ENCODE data around the gene KLHL22. TPM values are rescaled to one million over a fixed set of nuclear protein-coding genes. Genes with fewer than 3 reads are reported as not detected.
A peak's percentile ranks its signal among the peaks of the same experiment; 100 is the strongest.

Gene KLHL22
- total RNA-seq, 2 donors from 2014 or later = 10.4 to 13.2 TPM

- TF ChIP-seq CTCF (IDR thresholded peaks at IDR 0.05) = no peak
- intact Hi-C loops (cut with DNase I) = loop anchor here (10.0 kb wide), 1 partner anchor 64 kb away; the partner anchor contains the start of gene SCARF2
- no peaks in the 10 kb centered on the region for H3K27me3 ChIP-seq
- no peaks in the 10 kb centered on the region for H3K4me1 ChIP-seq
- no peak overlapping the region for H3K4me3 ChIP-seq
- no peaks in the 10 kb centered on the region for H3K36me3 ChIP-seq
- no peaks in the 10 kb centered on the region for H3K9me3 ChIP-seq
- H3K9ac ChIP-seq (ENCODE audit: low read depth in 2 of 2, low read length in 2 of 2) = no peak overlapping the region
- DNase-seq = no peak
- no peak overlapping the region for H3K27ac ChIP-seq
Observed at GRCh38 chr22:20498913-20499312, 3.3 kb upstream of the KLHL22 start.

GRCh38 chr22:20497426-20497825 lies 1.8 kb upstream of the KLHL22 start:
- no peak for DNase-seq
- intact Hi-C loops (cut with DNase I) = loop anchor here (10.0 kb wide), 1 partner anchor 63 kb away; the partner anchor contains the start of gene SCARF2
- H3K27me3 ChIP-seq = no peaks in the 10 kb centered on the region
- H3K27ac ChIP-seq = no peak overlapping the region
- no peaks in the 10 kb centered on the region for H3K9me3 ChIP-seq
- H3K36me3 ChIP-seq = no peaks in the 10 kb centered on the region
- no peak for TF ChIP-seq CTCF (IDR thresholded peaks at IDR 0.05)
- H3K9ac ChIP-seq (ENCODE audit: low read depth in 2 of 2, low read length in 2 of 2) = no peak overlapping the region
- no peak overlapping the region for H3K4me3 ChIP-seq
- no peaks in the 10 kb centered on the region for H3K4me1 ChIP-seq

DNA sequence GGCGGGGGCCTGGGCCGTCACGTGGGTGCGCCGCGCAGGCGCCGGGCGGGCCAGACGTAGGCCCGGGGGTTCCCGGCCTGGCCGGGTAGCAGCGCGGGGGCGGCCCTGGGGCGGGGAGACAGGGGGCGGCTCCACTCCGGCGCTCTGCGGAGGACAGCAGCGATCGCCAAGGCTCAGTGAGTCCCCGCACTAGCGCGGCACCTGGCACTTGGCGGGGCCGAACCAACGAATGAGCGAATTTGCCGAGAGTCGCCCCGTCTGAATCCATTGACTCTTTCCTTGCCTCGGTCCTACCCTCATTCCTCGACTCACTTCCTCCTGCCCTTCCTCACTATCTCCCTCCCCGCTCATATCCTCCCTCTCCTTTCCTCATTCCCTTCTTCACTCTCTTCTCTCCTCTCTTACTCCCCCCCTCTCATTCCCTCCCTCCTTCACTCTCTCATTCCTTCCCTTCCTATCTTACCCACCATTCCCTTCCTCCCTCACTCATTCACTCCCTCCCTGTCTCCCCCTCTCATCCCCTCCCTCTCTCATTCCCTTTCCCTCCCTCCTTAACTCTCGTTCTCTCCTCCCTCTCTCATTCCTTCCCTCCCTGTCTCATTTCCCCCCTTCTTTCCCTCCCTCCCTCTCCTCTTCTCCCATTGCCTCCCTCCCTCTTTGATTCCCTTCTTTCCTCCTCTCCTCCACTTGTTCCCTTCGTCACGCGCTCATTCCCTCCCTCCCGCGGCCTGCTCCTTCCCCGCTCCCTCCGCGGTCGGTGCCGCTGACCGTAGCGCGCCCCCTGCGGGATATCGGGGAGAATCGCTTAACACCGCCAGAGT lies 476 bp upstream of the KLHL22 start:
- DNase-seq = peak; percentile 90

GRCh38 chr22:20491346-20491745 lies 4.2 kb downstream of the KLHL22 start:
- no peak for DNase-seq
- H3K27ac ChIP-seq = no peak overlapping the region
- no peaks in the 10 kb centered on the region for H3K27me3 ChIP-seq
- no peaks in the 10 kb centered on the region for H3K4me1 ChIP-seq
- H3K9me3 ChIP-seq = no peaks in the 10 kb centered on the region
- no peak overlapping the region for H3K9ac ChIP-seq (ENCODE audit: low read depth in 2 of 2, low read length in 2 of 2)
- H3K36me3 ChIP-seq = no peaks in the 10 kb centered on the region
- no peak for TF ChIP-seq CTCF (IDR thresholded peaks at IDR 0.05)
- intact Hi-C loops (cut with DNase I) = loop anchor here (5.0 to 10.0 kb wide), 2 partner anchors 57 to 71 kb away; partner anchors contain the start of gene SCARF2
- H3K4me3 ChIP-seq = no peak overlapping the region

More for the DNA sequence above, 476 bp upstream of the KLHL22 start:
- Histone ChIP-seq H3K36me3 (no peaks in the 10 kb centered on the region), H3K4me3 (peak overlapping the region; percentile 60), H3K9ac (ENCODE audit: low read depth in 2 of 2, low read length in 2 of 2) (peak overlapping the region; percentile 89 to 97), H3K4me1 (no peaks in the 10 kb centered on the region), H3K27ac (peak overlapping the region; percentile 96), H3K9me3 (no peaks in the 10 kb centered on the region), H3K27me3 (no peaks in the 10 kb centered on the region)
- peak; percentile 82 for TF ChIP-seq CTCF (IDR thresholded peaks at IDR 0.05)
- intact Hi-C loops (cut with DNase I) = loop anchor here (10.0 kb wide), 1 partner anchor 61 kb away; the partner anchor contains the start of gene SCARF2

DNA sequence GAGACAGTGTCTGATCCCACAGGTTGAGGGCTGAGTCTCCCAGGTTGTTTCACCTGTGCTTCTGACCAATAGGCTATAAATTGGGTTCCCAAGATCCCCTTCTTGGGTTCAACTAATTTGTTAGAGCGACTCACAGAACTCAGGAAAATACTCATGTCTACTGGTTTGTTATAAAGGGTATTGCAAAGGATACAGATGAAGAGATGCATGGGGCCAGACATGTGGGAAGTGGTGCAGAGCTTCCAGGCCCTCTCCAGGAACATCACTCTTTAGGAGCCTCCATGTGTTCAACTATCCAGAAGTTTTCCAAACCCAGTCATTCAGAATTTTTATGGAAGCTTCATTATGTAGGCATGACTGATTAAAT lies 4.7 kb downstream of the KLHL22 start:
- no peak for DNase-seq
- no peak for TF ChIP-seq CTCF (IDR thresholded peaks at IDR 0.05)
- Histone ChIP-seq H3K4me3 (no peak overlapping the region), H3K4me1 (no peaks in the 10 kb centered on the region), H3K27me3 (no peaks in the 10 kb centered on the region), H3K9me3 (no peaks in the 10 kb centered on the region), H3K27ac (no peak overlapping the region), H3K9ac (ENCODE audit: low read depth in 2 of 2, low read length in 2 of 2) (no peak overlapping the region), H3K36me3 (no peaks in the 10 kb centered on the region)
- intact Hi-C loops (cut with DNase I) = loop anchor here (5.0 to 10.0 kb wide), 2 partner anchors 56 to 71 kb away; partner anchors contain the start of gene SCARF2
